LHCN-M2 (cell line): Measurements from ENCODE around the gene CYP27A1. TPM values are rescaled to one million over a fixed set of nuclear protein-coding genes. Genes with fewer than 3 reads are reported as not detected.
"Not testable (repeated sequence)": the region's sequence is repeated elsewhere in the genome, so short reads cannot be mapped to it uniquely, and the experiment has no call there.

ENCODE experiments used
- DNase-seq: peaks from one replicate; pipeline ENCODE4 v3.0.0-alpha.2; 2012; ENCODE audit warnings: low read depth
- total RNA-seq: library from RNA; depleted of rRNA; stranded (reverse); fragments of >200 nt; gene quantifications from 2 replicates; pipeline ENCODE4 v1.2.3, GENCODE V29; 2014

CYP27A1 gene
- total RNA-seq, 1 experiment from 2014 or later = 6.1 TPM

DNA sequence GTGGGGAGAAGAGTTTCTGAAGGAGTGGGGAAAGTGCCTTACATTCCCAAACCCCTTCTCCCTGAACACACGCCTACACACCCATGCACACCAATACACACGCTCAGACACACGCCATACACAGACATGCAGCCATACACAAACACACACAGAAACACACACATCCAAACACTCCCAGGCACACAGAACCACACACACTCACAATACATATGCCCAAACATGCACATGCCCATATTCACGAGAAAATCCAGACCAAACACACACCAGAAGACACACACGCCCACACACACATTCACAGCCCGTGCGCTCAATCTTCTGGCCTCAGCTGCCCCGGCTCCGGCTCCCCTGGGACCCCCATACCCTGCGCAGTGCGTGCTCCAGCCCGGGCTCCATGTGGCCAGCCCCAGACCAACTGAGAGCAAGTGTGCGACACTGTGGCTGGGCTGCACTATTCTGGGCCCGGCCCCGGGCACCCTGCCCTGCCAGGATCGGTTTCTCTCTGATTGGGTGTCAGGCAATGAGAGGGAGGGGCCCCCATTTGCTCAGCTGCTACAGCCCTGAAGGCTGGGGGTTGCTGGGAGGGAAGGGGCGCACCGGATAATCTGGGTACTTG, 49.5 kb downstream of the CYP27A1 start, which contains the start of gene PRKAG3:
PRKAG3 (minus strand) TSS at position 426 of the 613 bp plus-strand sequence.
- DNase-seq = peak; percentile 45

DNA sequence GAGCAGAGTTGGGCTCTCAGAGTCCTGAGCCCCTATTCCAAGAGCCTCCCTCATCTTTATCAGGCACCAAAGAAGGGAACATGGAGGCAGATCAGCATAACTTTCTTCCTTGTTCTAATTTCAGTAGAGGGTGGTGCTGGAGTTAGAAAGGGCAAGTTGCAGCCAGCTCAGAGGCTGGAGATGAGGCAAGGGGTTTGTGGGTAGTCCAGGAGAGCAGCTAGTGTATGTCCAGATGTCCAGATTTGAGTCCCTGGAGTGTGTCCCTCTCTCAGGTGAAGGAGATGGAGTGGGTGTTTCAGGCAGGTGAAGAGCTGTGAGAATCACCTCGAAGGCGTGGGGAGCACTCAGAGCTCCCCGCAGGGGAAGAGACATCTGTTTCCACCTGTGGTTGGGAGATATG, 50.1 kb downstream of the CYP27A1 start:
- no peak for DNase-seq

DNA sequence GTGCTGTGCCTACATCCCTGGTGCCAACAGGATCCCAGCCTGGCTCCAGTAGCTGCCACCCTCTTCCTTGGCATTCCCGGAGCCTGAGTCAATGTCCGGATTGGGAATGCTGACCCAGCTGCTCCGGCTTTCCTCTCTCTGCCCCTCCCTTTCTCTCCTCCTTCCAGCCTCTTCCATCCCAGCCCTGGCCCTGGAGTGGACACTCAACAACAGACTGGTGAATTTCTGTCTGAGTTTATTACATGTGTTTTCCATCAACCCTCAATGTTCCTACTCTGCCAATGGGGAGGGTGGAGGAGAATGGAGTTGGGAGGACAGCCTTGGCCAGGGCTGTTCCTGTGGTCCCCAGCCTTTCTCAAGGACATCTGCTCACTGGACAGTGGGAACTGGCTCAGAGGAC, 50.6 kb downstream of the CYP27A1 start:
- peak; percentile 84 for DNase-seq

DNA sequence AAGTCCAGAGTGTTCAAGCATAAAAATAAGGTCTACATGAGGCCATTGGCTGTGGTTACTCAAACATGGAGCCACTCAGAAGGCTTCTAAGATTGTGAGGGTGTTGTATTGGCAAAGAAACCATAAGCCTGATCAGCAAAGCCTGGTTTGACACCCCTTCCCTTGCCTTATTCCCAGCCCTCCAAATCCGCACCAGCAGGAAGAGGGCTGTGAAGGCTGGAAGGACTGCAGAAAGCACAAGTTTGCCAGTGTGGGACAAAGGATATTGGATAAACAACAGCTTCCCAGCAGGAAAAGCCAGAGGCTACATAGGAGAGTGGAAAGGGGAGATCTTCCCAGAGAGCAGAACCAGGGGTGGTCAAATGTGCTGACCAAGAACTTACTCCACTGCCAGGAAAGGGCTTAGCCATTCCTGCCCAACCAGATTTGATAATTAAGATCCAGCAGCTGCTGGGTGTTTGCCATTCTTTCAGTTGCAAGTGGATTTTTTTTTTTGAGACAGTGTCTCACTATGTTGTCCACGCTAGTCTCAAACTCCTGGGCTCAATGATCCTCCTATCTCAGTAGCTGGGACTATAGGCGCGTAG, 51.2 kb downstream of the CYP27A1 start:
- DNase-seq = peak; percentile 51

DNA sequence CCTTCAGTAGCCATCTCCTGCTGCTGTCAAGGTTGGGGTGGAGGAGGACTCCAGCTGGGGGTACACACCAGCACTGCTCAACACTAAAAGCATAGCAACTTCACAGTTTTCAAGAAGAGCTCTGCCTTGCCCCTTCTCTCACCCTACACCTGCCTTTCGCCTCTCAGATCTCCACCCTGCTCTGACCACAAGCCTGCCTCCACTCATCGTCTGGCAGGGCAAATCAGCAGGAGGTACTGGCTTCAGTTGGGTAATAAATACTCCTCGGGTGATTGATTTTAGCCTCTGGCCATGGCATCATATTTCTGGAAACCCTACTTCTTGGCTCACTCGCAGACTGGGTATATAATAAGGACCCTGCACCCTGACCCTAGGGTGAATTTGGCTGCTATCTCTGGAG, 52.7 kb downstream of the CYP27A1 start:
- DNase-seq = peak; percentile 60

DNA sequence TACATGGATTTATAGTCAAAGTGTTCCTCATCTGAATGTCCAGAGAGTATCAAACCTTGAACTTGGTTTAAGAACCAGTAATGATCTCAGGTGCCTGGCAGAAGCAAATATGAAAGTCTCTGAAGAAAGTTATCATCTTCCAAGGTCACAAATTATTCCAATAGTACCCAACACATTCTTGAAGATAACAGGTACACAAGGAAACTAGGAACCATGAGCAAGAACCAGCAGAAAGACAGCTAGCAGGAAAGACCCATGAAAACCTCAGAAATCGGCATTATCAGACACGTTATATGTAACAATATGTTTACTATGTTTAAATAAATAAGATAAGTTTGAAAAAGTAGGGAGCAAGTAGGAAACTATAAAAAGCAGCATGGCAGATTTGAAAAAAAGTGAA, 55.5 kb downstream of the CYP27A1 start:
- DNase-seq = no peak

DNA sequence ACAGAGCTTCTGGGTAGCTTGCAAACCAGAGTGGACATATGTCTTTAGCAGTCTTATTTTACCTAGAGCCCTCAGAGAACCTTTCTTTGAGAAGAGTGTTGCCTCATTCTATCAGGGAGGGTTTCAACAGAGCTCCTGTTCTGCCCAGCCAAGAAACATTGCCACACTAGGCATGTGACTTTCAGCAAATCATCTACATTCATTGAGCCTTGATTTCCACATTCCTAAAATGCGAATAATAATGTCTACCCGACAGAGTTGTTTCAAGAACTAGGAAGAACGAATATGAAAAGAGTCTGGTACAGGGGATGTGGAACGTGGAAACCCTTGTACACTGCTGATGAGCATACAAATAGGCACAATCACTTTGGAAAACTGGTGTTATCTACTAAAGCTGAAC, 57.5 kb downstream of the CYP27A1 start:
- DNase-seq = no peak

DNA sequence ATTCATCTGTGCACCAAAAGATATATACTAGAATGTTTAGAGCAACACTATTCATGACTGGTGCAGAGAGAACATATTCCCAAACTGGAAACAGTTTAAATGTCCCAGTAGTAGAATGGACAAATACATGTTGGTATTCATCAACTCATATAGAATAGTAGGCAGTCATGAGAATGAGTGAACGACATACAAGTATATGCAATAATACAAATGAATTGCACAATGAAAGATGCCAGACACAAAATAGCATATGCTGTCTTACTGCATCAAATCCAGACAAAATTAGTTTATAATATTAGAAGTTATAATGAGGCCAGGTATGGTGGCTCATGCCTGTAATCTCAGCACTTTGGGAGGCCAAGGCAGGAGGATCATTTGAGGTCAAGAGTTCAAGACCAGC, 57.9 kb downstream of the CYP27A1 start:
- no peak for DNase-seq

DNA sequence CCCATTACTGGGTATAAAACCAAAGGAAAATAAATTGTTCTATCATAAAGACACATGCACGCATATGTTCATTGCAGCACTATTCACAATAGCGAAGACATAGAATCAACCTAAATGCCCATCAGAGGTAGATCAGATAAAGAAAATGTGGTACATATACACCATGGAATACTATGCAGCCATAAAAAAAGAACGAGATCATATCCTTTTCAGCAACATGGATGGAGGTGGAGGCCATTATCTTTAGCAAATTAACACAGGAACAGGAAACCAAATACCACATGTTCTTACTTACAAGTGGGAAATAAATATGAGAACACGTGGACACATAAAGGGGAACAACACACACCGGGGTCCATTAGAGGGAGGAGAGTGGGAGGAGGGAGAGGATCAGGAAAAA, 62.4 kb downstream of the CYP27A1 start:
- DNase-seq = not testable (repeated sequence)

DNA sequence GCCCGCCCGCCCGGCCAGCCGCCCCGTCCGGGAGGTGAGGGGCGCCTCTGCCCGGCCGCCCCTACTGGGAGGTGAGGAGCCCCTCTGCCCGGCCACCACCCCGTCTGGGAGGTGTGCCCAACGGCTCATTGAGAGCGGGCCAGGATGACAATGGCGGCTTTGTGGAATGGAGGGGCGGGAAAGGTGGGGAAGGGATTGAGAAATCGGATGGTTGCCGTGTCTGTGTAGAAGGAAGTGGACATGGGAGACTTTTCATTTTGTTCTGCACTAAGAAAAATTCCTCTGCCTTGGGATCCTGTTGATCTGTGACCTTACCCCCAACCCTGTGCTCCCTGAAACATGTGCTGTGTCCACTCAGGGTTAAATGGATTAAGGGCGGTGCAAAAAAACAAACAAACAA, 65.0 kb downstream of the CYP27A1 start:
- not testable (repeated sequence) for DNase-seq

DNA sequence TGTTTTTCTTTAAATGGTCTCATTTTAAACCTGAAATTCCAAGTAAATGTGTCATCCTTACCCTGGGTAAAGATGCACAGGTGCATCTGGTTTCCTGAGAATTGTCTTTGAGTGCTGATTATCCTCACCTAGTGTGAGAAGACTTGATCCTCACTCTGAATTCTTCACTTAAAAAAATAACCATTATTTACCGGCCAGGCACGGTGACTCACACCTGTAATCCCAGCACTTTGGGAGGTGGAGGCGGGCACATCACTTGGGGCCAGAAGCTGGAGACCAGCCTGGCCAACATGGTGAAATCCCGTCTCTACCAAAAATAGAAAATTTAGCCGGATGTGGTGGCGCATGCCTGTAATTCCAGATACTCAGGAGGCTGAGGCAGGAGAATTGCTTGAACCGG, 67.8 kb downstream of the CYP27A1 start:
- DNase-seq = no peak

DNA sequence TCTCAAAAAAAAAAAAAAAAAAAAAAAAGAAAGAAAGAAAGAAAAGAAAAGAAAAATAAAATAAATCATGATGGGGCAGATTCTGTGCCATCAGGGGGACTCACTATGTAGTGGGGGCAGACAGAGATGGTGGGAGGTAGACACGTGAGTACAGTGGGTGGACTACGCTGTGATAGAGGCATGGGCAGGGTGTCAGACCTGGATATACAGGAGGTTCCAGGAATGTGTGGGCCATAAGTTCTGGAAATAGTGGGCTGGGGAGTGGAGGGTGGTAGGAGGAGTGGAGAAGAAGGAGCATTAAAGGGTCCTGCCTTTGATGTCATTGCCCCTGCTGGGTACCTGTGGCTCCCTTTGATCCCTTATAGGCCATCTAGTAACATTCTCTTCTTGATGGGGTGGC, 68.8 kb downstream of the CYP27A1 start:
- no peak for DNase-seq

DNA sequence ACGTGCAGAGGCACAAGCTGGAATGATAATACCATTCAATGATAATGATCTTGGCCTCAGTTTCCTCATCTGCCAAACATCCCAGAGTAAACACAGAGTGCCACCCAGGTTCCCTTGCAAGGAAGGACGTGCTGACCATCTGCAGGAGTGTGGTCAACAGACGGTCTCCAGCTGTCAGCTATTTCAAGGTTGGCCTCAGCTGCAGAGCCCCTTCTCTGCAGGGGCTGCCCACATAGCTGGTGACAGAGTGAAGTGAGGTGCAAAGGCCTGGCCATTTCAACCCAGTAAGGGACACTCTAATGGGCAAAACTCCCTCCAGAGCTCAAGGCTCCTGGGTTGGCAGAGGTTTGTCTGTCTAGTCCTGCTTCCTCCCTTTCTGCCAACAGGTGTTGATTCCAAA, 69.3 kb downstream of the CYP27A1 start:
- DNase-seq = no peak

DNA sequence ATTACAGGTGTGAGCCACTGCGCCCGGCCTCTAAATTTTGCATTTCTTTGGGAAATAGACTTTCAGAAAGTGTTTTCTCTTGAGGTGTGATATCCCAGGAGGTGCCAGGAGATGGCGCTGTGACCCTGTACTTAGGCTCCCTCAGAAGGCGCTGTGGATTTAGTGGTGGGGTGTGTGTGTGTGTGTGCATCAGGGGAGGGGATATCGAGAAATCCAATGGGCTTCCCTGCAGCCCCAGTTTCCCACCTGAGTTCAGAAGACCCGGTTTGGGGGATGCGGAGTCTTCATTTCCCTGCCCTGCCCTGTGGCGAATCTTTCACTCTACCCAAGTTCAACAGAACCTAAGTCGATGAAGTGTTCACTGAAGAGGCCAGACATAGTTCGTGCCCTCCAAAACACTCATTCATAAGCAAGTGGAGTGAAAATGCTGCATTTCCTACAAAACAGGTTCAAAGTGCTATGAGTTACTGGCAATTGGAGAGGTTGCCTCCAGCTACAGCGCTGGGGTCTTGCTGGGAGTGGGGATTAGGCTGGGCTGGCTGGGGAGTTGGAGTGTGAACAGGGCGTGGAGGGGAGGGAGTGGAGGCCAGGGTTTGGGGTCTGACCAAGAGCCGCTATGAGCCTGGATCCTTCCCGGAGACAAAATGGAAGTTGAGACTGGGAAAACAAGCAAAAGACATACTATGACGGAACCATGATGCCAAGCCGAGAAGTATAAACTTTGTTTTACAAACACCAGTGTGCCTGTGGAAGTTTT, 71.1 kb downstream of the CYP27A1 start:
- DNase-seq = peak; percentile 41

DNA sequence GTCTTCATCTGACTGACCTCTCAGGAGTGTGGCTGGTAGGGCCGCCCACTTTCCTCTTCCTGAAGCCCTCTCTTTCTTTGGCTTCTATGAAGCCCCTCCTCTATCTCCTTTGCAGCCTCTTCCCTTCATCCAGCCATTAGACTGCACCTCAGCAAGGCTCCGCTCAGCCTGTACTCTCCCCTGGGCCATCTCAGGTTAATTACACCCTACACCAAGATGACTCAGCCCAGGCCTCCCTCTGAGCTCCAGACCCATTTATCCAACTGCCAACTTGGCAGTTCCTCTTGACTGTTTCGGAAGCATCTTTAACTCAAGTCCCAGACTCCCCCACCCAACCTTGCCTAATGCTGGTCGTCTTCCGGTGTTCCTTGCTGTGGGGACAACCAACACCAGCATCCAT, 71.8 kb downstream of the CYP27A1 start:
- peak; percentile 23 for DNase-seq

DNA sequence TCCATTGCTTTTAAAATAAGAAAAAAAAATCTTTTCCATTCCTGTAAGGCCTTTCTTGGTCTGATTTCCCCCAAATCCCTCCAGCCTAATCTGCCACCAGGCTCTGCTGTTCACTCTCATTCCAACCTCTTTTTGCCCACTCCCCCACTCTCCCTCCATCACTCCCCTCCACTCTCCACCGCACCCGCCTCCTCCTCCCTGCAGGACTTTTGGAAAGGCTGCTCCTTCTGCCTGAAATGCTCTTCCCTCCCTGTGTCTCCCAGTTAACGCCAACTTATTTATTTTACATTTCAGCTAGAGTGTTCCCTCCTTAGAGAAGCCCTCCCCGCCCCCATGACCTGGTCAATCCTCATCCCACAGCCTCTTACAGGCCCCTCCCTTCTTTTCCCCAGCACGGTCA, 72.9 kb downstream of the CYP27A1 start:
- no peak for DNase-seq

DNA sequence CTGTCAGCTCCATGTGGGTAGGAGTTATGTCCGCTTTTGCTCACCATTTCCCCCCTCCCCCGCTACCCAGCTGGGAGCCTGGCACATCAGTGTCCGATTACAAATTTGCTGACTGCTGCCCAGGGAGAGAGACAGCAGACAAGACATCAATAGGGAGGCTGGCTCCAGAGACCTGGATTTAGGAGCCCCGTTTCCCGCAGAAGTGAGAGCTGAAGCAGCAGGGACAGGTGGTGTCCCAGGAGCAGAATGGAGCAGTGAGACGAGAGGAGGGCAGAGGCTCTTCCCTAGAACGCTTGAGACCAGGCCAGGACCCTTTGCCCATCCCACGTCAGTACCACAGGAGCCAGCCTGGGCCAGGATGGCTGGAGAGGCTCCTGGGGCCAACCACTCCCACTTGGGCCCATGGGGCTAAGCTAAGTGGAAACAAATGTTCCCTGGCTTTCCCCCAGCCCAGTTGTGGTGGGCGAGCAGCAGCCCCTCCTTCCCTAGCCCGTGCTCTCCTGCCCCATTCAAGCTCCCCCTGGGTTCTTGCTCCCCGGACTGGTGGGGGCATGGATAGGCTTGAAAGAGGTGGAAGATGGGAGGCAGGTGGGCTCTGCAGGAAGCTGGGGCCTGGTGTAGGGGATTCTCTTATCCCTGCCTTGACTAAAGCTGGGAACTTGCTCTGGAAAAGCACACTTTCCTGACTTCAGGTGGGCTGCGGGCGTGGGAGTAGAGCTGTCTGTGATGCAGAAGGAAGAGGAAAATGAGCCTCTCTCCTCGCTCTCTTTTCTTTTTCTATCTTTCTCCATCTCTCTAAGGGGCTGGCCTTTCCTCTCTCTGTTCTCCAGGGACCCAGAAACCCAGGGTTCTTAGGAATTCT, 73.6 kb downstream of the CYP27A1 start:
- no peak for DNase-seq

DNA sequence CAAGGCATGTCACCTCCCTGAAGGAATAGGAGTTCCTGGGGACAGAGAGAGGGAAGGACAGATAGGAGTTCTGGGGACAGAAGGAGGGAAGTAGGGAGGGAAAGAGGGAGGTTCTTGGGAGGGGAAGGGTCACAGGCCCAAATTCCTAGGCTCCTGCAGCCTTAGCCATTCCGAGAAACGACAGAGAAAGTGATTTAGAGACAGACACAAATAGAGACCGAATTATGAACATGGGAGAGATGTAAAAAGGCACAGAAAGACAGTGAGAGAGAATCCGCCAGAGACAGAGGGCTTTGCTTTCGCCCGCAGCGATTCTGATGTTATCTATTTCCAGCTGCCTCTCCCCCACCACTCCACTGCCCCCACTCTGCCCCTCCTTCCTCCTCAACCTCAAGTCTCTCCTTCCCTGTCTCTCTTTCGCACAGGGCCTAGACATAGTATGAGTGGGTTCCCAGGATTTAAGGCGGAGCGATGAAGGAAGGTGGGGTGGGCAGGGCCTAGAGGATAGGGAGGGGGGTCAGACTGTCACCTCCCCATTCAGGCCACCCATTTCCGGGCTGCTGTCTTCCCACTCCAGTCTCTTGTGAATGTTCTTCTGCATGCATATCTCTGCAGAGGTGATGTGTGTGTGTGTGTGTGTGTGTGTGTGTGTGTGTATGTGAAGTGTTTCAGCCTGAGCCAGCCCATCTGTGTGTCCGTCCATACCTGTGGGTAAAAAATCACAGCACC, 74.4 kb downstream of the CYP27A1 start:
- no peak for DNase-seq

DNA sequence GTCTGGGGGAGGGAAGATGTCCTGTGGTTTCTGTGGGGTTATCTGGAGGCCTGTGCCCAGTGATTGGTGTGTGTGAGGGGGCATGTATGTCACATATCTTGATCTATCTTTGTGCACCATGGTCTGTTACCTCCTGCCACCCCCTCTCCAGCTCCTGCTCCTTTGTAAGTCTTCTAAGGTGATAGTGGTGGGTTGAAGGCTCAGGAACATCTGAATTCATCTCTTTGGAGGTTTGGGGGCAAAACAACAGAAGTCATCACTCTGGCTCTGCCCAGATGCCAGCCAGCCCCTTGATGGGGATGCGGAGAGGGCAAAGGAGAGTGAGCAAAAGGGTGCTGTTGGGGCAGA, 74.9 kb downstream of the CYP27A1 start:
- DNase-seq = no peak

DNA sequence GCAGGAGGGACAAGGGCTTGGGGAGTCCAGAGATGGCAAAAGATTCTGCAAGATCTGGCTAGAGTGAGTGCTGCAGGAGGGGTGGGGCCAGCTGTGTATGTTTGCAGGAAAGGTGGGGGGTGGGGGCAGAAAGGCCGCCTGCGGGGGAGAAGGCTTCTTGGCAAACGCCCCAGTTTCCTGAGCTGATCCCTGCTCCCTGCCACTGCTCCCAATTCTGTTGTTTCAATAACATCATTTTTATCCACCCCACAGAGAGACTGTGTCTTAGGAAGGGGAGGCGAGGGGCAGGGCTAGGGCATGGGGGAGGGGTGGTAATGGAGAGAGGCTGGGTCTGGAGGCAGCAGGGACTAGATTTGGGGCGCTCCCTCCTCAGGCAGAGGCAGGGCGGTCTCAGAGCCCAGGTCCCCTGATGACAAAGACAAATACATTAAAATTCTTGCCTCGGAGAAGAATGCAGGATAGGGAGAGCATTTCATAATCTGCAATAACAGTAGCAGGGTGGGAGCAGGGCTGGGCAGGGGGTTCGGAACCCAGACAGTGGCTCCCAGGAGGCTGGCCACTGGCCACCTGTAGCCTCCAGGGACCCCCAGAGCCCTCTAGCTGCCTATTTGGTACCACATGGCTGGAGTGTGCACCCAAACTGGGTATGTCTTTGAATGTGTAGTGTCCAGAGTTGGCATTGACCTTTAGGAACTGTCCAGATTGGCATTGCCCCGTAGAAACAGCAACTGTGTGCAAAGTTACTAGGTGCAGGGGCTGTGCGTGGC, 75.6 kb downstream of the CYP27A1 start:
- DNase-seq = no peak

DNA sequence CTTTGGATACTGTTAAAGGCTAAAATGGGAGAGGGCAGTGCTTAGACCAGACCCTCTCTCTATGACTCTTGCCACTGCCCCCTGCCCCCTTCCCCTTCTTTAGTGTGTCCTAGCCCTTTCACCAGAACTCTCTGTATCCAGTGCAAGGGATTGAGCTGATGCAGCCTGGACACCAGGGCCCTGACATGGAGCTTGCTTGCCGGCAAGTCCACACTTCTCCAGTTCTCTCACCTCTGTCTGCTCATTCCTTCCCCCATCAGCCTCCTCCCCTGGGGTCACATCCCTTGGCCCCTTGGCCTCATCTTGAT, 76.1 kb downstream of the CYP27A1 start:
- DNase-seq = no peak
